ENCODE results near the gene DFFA.

GRCh38 chr1:10495952-10496351 lies 23.6 kb upstream of the DFFA start:
- no peak for TF ChIP-seq EP300 (IDR thresholded peaks at IDR 0.05)
- no peak for TF ChIP-seq CTCF (IDR thresholded peaks at IDR 0.05)
- TF ChIP-seq POLR2A (IDR thresholded peaks at IDR 0.05), result no peak
- TF ChIP-seq POLR2AphosphoS5 (IDR thresholded peaks at IDR 0.05), result no peak
